ENCODE results near the gene NTF4.

NTF4 gene

DNA sequence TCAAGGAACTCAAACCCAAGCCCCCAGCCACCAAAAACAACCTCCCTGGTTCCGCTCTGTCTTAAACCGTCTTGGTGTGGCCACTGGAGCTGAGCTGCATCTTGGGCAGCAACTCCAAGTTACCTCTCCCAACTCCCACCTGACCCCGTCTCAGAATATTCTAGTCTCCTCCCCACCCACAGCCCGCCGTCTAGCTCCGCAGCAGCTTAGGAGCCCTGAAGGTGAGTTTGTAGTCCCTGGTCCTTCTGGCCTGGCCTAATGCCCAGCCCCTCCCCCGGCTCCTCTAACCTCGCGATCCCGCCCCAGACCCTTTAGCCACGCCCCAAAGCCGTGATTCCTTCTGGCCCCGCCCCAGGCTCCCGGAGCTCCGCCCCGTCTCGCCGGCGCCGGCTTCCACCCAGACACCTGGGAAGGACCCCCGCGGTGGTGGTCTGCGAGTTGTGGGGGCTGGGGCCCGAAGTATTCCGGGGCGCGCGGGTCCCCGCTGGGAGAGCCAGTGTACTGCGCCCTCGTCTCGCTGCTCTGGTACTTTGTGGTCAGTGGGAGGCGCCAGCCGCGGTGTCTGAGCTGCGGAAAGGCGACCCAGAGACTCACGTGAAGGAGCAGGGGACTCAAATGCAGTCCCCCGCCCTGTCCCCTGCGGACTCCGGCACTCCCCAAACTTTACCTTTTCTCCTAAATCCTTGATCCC lies 45.2 kb downstream of the NTF4 start:
- DNase-seq = peak; percentile 71

DNA sequence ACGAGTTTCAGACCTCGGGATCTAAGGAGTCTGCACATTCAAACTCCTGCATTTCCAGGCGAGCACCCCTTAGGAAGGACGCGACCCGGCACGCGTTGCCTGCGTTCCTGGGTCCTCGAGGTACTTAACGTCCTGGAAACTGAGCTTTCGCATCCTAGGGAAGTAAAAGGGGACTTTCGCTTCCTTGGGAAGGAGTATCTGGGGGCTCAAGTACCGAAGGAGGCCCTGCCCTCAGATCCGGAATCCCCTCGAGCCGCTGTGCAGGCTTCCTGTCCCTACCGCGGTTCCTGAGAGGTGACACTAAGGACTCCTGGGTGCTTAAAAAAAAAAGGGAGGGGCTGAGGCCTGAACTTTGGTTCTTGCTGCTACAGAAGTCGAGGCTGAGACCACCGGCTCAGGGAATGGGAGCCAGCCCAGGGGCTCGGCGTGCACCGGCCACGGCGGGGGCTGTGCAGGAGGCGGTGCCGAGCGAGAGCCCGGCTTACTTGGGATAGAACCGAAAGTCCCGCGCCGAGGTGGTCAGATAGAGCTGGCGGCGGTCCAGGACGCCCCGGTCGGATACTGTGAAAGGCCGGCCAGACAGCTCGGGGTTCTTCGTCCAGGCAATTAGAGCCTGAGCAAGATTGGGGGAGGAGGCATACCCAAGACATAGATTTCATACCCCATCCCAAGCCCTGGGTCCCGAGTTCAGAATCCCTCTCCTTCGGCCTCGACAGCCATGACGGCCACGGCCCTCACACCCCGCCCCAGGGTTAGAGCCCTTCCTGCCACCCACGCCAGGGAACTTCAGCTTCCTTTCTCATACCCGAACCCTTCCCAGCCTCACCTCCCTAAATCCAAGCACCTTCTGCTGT lies 46.0 kb downstream of the NTF4 start:
- peak; percentile 33 for DNase-seq

DNA sequence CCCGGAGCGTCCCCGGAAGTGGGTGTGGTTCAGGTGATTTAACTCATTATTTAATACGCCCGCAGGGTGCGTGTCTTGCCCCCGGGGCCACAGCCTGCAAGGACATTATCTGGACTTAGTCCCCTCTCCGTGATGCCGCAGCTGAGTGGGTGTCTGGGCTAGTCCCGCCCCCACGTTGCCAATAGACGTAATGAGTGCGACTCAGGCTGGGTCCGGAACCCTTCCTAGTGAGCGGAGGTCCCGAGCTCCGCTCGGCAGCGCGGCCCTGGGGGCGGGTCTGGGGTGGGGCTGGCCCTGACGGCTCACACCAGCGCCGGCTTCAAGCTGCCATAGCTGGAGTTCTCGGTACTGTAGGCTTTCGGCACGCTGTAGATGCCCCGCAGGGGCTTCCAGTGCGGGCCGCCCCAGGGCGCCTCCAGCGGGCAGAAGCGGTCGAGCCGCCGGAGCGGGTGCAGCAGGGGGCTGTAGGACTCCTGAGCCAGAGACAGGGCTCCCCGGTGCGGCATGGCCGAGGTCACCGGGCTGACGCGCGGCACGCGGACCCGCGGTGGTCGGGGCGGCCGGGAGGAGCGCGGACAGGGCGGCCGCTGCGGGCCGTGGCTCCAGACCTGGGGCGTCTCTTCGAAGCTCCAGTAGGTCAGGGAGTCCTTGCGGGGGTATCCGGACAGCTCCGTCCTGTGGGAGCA lies 46.8 kb downstream of the NTF4 start:
- DNase-seq = peak; percentile 73

DNA sequence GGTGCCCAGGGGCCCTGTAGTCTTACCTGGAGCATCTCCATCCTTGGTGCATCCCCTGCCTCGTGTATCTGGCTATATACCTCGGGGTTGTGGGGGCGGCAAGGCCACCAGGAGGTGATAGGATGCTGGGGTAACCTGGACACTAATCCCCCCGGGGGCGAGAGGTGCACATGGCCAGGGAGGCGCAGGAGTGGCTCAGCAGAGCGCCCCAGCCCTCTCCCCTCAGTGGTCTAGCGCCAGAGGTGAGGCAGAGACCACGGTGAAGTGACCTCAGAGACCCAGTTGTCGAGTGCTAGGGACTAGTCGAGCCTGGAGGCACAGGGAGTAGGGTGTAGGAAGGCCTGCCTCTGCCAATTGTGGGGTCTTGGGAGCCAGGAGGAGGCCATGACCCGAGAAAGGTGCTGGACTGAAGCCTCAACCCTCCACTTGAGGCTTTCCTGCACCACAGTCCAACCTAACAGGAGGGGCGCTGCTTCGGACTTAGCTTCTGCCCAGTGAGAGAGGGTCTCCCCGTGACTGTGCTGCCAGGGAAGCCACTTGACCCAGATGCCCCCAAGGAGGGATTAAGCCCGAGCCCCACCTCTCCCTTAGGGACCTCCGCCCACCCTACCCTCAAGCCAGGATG lies 47.5 kb downstream of the NTF4 start, which contains the start of gene LHB:
TSS of gene LHB (minus strand) at position 51 of the 625 bp plus-strand sequence. CDS start at position 41, 10 bp downstream.
- DNase-seq = no peak

DNA sequence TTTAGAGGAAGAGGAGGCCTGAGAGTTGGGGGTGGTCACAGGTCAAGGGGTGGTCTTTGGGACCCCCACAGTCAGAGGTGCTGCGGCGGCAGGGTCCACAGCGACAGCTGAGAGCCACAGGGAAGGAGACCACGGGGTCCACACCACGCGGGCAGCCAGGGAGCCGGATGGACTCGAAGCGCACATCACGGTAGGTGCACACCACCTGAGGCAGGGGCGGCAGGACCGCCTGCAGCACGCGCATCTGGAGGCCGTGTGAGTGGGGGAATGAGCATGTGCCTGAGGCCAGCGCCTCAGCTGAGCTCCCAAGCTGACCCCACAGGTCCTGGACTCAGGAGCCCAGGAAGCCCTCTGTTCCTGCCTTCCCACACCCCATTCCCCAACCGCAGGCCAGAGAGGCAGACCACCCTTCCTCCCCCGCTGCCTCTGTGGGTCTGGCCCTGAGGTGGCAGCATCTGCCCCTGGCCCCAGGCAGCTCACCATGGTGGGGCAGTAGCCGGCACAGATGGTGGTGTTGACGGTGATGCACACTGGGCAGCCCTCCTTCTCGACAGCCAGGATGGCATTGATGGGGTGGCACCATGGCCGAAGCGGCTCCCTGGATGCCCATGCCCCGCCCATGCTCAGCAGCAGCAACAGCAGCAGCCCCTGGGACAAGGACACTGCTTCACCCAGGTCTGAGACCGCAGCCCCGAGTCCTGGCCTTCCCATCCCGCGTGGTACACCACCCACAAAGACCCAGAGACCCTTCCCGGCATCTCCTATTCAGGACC lies 48.4 kb downstream of the NTF4 start:
- no peak for DNase-seq

DNA sequence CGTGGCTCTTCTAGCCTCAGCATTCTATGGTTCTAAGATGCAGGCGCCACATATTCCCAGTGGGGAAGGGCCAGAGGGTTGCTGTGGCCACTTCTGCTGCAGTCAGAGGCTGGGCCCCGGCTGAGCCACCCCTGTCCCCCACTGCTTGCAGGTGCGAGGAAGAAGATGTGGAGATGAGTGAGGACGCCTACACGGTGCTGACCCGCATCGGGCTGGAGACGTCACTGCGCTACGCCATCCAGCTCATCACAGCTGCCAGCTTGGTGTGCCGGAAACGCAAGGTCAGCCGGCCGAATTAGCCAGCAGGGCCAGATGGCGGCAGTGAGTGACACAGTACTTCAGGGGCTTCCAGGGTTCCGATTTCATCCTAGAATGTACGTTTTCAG lies 49.8 kb downstream of the NTF4 start:
- DNase-seq = no peak

DNA sequence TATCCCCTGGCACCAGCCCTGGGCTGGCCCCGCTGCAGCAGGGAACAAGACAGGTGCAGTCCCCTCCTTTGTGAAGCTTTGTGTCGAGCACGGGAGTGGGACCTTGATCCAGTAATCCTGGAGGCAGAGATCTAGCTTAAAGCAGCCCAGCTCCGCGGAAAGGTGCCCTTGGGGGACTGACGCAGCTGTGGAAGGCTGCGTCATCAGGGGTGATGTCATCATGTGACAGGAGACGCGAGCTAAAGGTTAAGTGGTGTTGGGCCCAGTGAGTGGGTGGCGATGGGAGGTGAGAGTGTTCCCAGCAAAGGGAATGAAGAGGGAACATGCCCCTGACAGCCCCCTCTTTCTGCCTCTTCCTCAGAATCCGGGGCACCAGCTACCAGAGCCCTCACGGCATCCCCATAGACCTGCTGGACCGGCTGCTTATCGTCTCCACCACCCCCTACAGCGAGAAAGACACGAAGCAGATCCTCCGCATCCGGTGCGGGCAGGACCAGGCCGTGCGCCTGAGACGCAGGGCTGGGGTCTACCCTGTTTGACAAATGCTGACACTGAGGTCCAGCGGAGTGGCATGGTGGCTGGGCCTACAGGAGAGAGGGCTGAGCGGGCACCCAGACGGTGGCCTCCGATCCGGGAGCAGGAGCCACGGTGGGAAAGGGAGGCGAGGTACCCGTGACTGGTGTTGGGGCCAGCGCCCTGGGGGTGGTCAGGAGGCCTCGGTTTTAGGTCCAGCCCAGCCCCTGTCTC lies 50.3 kb downstream of the NTF4 start:
- DNase-seq = no peak

DNA sequence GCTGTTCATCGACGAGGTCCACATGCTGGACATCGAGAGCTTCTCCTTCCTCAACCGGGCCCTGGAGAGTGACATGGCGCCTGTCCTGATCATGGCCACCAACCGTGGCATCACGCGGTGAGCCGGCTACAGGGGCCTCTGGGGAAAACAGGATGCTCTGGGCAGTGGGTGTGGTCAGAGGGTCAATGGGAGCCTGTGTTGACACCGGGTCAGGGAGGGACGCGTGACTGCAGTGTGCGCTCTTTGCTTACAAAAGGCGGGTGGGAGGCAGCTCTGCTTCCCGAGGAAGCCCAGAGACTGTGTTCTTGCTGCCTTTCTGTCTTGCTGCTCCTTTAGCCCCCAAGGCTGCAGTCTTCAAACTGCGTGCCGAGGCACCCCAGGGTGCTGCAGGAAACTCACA lies 53.4 kb downstream of the NTF4 start:
- DNase-seq = no peak
